Sigmoid colon (tissue), 4 donors: ENCODE measurements around the gene DRAXIN.

Source experiments
- EP300 ChIP-seq, 4 donors: sonication (generic); formaldehyde crosslinking; IDR thresholded peaks; one replicate each; pipeline ENCODE4 v1.6.1; 2017; ENCODE audit warnings: antibody characterized with exemption in 4 of 4
- POLR2A ChIP-seq, 2 donors: fragments of 450-650 bp; IDR thresholded peaks; one replicate each; pipeline ENCODE4 v1.6.1; 2016; ENCODE audit warnings: antibody characterized with exemption in 2 of 2, mild to moderate bottlenecking in 2 of 2, moderate library complexity in 2 of 2
- POLR2AphosphoS5 ChIP-seq, 4 donors: sonication (generic); formaldehyde crosslinking; IDR thresholded peaks; one replicate each; pipeline ENCODE4 v1.6.1; 2017; ENCODE audit warnings: antibody characterized with exemption in 4 of 4
- TF ChIP-seq, protein P1 (sequence below), 4 experiments: fragments of 450-650 bp in 3 of 4; fragments of 200-600 bp in 1 of 4; IDR thresholded peaks; one replicate each; pipeline ENCODE4 v1.5.1; 2016 to 2019; ENCODE audit warnings: antibody characterized with exemption in 4 of 4, mild to moderate bottlenecking in 3 of 4, moderate library complexity in 2 of 4

DNA sequence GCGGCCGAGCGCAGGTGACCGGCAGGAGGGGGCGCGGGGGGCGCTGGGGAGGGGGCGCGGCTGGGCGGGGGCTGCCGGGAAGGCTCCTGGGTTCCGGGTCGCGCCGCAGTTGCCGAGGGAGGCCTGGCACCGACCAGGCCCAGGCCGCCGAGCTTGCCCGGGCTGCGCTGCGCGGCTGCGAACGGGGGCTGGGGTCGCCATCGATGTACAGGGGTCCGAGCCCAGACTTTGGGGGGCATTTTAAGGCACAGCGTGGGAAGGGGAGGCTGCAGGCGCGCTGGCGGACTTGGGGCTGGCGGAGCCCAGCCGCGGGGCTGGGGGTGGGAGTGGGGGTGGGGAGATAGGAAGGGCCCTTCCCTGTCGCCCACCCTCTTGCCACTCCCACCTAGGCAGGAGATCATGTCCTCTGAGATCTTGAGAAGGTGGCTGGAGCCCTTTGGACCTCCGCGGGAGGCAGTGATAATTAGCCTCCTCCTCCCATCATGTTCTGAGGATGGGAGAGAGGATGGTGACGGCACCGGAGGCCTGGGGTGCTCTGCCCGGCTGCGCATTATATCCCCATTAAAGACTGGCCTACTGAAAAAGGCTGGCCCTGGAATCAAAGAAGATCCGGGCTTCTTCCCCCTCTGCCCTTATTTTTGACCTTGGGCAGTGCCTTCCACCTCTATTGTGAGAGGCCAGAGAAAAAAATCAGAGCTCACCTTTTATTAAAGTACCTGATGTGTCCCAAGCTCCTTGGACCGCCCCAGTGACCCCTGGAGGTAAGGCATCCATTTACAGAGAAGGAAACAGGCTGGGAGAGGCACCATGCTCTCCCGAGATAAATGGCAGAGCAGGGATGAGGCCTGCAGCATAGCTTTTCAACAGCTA lies 36.3 kb upstream of the DRAXIN start:
- TF ChIP-seq EP300 (IDR thresholded peaks at IDR 0.05) (no peak), POLR2AphosphoS5 (IDR thresholded peaks at IDR 0.05) (no peak), POLR2A (IDR thresholded peaks at IDR 0.05) (no peak)
- TF ChIP-seq, protein P1, sequence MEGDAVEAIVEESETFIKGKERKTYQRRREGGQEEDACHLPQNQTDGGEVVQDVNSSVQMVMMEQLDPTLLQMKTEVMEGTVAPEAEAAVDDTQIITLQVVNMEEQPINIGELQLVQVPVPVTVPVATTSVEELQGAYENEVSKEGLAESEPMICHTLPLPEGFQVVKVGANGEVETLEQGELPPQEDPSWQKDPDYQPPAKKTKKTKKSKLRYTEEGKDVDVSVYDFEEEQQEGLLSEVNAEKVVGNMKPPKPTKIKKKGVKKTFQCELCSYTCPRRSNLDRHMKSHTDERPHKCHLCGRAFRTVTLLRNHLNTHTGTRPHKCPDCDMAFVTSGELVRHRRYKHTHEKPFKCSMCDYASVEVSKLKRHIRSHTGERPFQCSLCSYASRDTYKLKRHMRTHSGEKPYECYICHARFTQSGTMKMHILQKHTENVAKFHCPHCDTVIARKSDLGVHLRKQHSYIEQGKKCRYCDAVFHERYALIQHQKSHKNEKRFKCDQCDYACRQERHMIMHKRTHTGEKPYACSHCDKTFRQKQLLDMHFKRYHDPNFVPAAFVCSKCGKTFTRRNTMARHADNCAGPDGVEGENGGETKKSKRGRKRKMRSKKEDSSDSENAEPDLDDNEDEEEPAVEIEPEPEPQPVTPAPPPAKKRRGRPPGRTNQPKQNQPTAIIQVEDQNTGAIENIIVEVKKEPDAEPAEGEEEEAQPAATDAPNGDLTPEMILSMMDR (IDR thresholded peaks at IDR 0.05) = no peak
